ENCODE measurements around the gene SMR3B.

GRCh38 chr4:70334681-70335080, 48.2 kb upstream of the SMR3B start, which contains the start of gene CABS1:
- TF ChIP-seq EZH2 (IDR thresholded peaks at IDR 0.05; ENCODE audit: borderline replicate concordance, insufficient read depth, low read depth, low read length, poor library complexity, severe bottlenecking) (no peak), CTCF (IDR thresholded peaks at IDR 0.05) (no peak)

Measured in B cell (primary cell).